Naive thymus-derived CD4-positive, alpha-beta T cell (primary cell): ENCODE data around the gene ASXL2. TPM values are rescaled to one million over a fixed set of nuclear protein-coding genes. Genes with fewer than 3 reads are reported as not detected.

Source experiments
- ATAC-seq: fragments of 150-1000 bp; cut with Tn5 transposase; 2 replicates; pipeline ENCODE4 v1.10.0; 2021; ENCODE audit warnings: mild to moderate bottlenecking, moderate library complexity
- CTCF ChIA-PET: fragments of 350-600 bp; sonication (Branson Sonifier 250); formaldehyde crosslinking; loops from one replicate; lab custom pipeline; 2021; ENCODE audit warnings: antibody characterized with exemption; lab: Charles Lee
- POLR2A ChIA-PET: fragments of 350-600 bp; sonication (Branson Sonifier 250); formaldehyde crosslinking; loops from one replicate; lab custom pipeline; 2021; ENCODE audit warnings: antibody characterized with exemption, inconsistent platforms; lab: Charles Lee
- DNase-seq, 9 donors: peaks; one replicate each; pipeline versions ENCODE4 v3.0.0 to v3.0.0-alpha.2; 2020 to 2022; ENCODE audit warnings: mixed read lengths in 1 of 9
- H3K27ac ChIP-seq: one replicate; pipeline ENCODE4 v1.7.0; 2013; ENCODE audit warnings: mild to moderate bottlenecking, low read depth, low read length, moderate library complexity
- H3K27me3 ChIP-seq, 2 donors: one replicate each; pipeline ENCODE4 v1.7.0; 2013; ENCODE audit warnings: low read length in 2 of 2, mild to moderate bottlenecking in 2 of 2, moderate library complexity in 2 of 2; ENCODE audit not compliant: control insufficient read depth in 2 of 2, insufficient read depth in 2 of 2
- H3K36me3 ChIP-seq, 3 experiments: 1 replicate in 2 of 3; 2 replicates in 1 of 3; pipeline ENCODE4 v1.7.0; 2013; ENCODE audit warnings: low read length in 3 of 3, mild to moderate bottlenecking in 3 of 3, moderate library complexity in 1 of 3; ENCODE audit not compliant: insufficient read depth in 3 of 3, control insufficient read depth in 2 of 3
- H3K4me1 ChIP-seq, 2 donors: one replicate each; pipeline ENCODE4 v1.7.0; 2013; ENCODE audit warnings: low read length in 2 of 2, mild to moderate bottlenecking in 2 of 2, moderate library complexity in 1 of 2; ENCODE audit not compliant: control insufficient read depth in 2 of 2, insufficient read depth in 2 of 2
- H3K4me3 ChIP-seq: 2 replicates; pipeline ENCODE4 v1.7.0; 2013; ENCODE audit warnings: mild to moderate bottlenecking, low read length
- H3K9me3 ChIP-seq, 3 experiments: 1 replicate in 2 of 3; 2 replicates in 1 of 3; pipeline ENCODE4 v1.7.0; 2013; ENCODE audit warnings: low read length in 3 of 3; ENCODE audit not compliant: control insufficient read depth in 2 of 3
- H3K27ac Mint-ChIP-seq, 9 donors: one replicate each; pipeline ENCODE4 v1.8.0; 2020 to 2022; ENCODE audit warnings: mixed read lengths in 9 of 9, mild to moderate bottlenecking in 8 of 9, moderate library complexity in 5 of 9, inconsistent platforms in 2 of 9
- H3K27me3 Mint-ChIP-seq, 5 donors: one replicate each; pipeline ENCODE4 v1.8.0; 2021 to 2022; ENCODE audit warnings: mixed read lengths in 5 of 5, mild to moderate bottlenecking in 1 of 5
- H3K36me3 Mint-ChIP-seq, 5 donors: one replicate each; pipeline ENCODE4 v1.8.0; 2020 to 2022; ENCODE audit warnings: mixed read lengths in 5 of 5, mild to moderate bottlenecking in 3 of 5, inconsistent platforms in 1 of 5
- H3K4me1 Mint-ChIP-seq, 7 donors: one replicate each; pipeline ENCODE4 v1.8.0; 2020 to 2022; ENCODE audit warnings: mixed read lengths in 7 of 7, mild to moderate bottlenecking in 3 of 7, inconsistent platforms in 1 of 7
- H3K4me3 Mint-ChIP-seq, 10 donors: one replicate each; pipeline ENCODE4 v1.8.0; 2020 to 2022; ENCODE audit warnings: mild to moderate bottlenecking in 10 of 10, mixed read lengths in 10 of 10, moderate library complexity in 6 of 10, inconsistent platforms in 2 of 10
- H3K9me3 Mint-ChIP-seq, 11 donors: one replicate each; pipeline ENCODE4 v1.8.0; 2020 to 2022; ENCODE audit warnings: mixed read lengths in 11 of 11, mild to moderate bottlenecking in 4 of 11, inconsistent platforms in 1 of 11, moderate library complexity in 1 of 11
- intact Hi-C, 2 donors: fragments of 100-400 bp; cut with micrococcal nuclease; formaldehyde crosslinking; loops; one replicate each; pipeline ENCODE4 v1.15.1; 2023
- polyA plus RNA-seq, 2 donors: library from polyadenylated mRNA; unstranded; fragments of 300-500 nt; fragmentation: Illumina TruSeq; gene quantifications; one replicate each; pipeline ENCODE4 v1.2.3, GENCODE V29; 2021
- total RNA-seq, 6 experiments: library from RNA in 5 of 6; stranded (reverse) in 5 of 6; gene quantifications; 1 replicate in 5 of 6; 2 replicates in 1 of 6; pipeline ENCODE4 v1.2.3 and lab custom pipeline; 2021 to 2026

Gene ASXL2
- total and polyA plus RNA-seq, 7 experiments from 2014 or later, result 11.6 to 62.1 (median 30.9) TPM

- intact Hi-C loops, result loop anchor here (1.0 to 5.0 kb wide), 23 partner anchors 25 to 1531 kb away; partner anchors contain the start of genes CENPO (in 2 of the 2), DTNB (in 2 of the 2), KIF3C (in 2 of the 2) and PTRHD1 (in 2 of the 2)
- peak; percentile 37 for ATAC-seq
- Histone ChIP-seq H3K4me1 (peaks cover 16 to 21% of the 10 kb centered on the region in 2 donors), H3K27ac (peak overlapping the region; percentile 99), H3K36me3 (peaks cover 0 to 13% (median 0%) of the 10 kb centered on the region in 3 experiments), H3K4me3 (peak overlapping the region; percentile 94), H3K27me3 (no peaks in the 10 kb centered on the region), H3K9me3 (no peaks in the 10 kb centered on the region)
- H3K9me3 Mint-ChIP-seq, result peaks cover 0 to 7% (median 0%) of the 10 kb centered on the region in 11 donors
- no peaks in the 10 kb centered on the region for H3K27me3 Mint-ChIP-seq
- peak overlapping the region; percentile 93 to 99 (median 98) for H3K27ac Mint-ChIP-seq
- H3K4me1 Mint-ChIP-seq, result peaks cover 31 to 58% (median 45%) of the 10 kb centered on the region in 7 donors
- peak overlapping the region; percentile 91 to 98 (median 97) for H3K4me3 Mint-ChIP-seq
- ChIA-PET CTCF (interaction anchor here (0.5 to 2.6 kb wide), 4 partner anchors 25 to 154 kb away, joined by 3 to 16 read pairs (median 4); no protein-coding TSS in a partner anchor), POLR2A (interaction anchor here (0.5 to 3.5 kb wide), 20 partner anchors 8 to 1612 kb away, joined by 3 to 20 read pairs (median 5); partner anchors contain the start of genes DTNB, KIF3C, RAB10 and SELENOI)
- H3K36me3 Mint-ChIP-seq, result peaks cover 0 to 15% (median 3%) of the 10 kb centered on the region in 5 donors
- DNase-seq, result peak; percentile 27 to 75 (median 67)
These were observed 591 bp downstream of the ASXL2 start for GRCh38 chr2:25877431-25878360.

GRCh38 chr2:25872134-25872533 lies 6.2 kb downstream of the ASXL2 start:
- H3K27ac ChIP-seq, result no peak overlapping the region
- POLR2A ChIA-PET, result interaction anchor here (0.9 kb wide), 1 partner anchor 11 kb away, joined by 8 read pairs; no protein-coding TSS in a partner anchor
- Mint-ChIP-seq H3K9me3 (no peaks in the 10 kb centered on the region), H3K4me1 (peaks cover 21 to 62% (median 42%) of the 10 kb centered on the region in 7 donors), H3K27me3 (no peaks in the 10 kb centered on the region), H3K36me3 (peaks cover 0 to 23% (median 8%) of the 10 kb centered on the region in 5 donors), H3K4me3 (no peak overlapping the region), H3K27ac (no peak overlapping the region)
- no peaks in the 10 kb centered on the region for H3K27me3 ChIP-seq
- no peak for ATAC-seq
- peaks cover 0 to 19% (median 0%) of the 10 kb centered on the region in 3 experiments for H3K36me3 ChIP-seq
- intact Hi-C loops, result no loop called here
- H3K4me1 ChIP-seq, result peaks cover 7 to 12% of the 10 kb centered on the region in 2 donors
- no peaks in the 10 kb centered on the region for H3K9me3 ChIP-seq
- CTCF ChIA-PET, result interaction anchor here (0.6 to 0.9 kb wide), 2 partner anchors 19 to 21 kb away, joined by 3 to 5 read pairs; no protein-coding TSS in a partner anchor
- DNase-seq, result no peak
- H3K4me3 ChIP-seq, result no peak overlapping the region

- H3K9me3 ChIP-seq, result no peaks in the 10 kb centered on the region
- intact Hi-C loops, result no loop called here
- no peaks in the 10 kb centered on the region for H3K27me3 Mint-ChIP-seq
- no peak for ATAC-seq
- CTCF ChIA-PET, result interaction anchor here (0.6 kb wide), 1 partner anchor 84 kb away, joined by 3 read pairs; no protein-coding TSS in a partner anchor
- H3K9me3 Mint-ChIP-seq, result peaks cover 0 to 2% (median 0%) of the 10 kb centered on the region in 11 donors
- POLR2A ChIA-PET, result interaction anchor here (1.8 kb wide), 1 partner anchor 15 kb away, joined by 6 read pairs; no protein-coding TSS in a partner anchor
- H3K4me1 Mint-ChIP-seq, result peaks cover 6 to 30% (median 22%) of the 10 kb centered on the region in 7 donors
- no peaks in the 10 kb centered on the region for H3K27me3 ChIP-seq
- no peaks in the 10 kb centered on the region for H3K4me1 ChIP-seq
- H3K27ac ChIP-seq, result no peak overlapping the region
- DNase-seq, result no peak
- H3K4me3 Mint-ChIP-seq, result no peak overlapping the region
- H3K4me3 ChIP-seq, result no peak overlapping the region
- H3K36me3 ChIP-seq, result peaks cover 0 to 14% (median 0%) of the 10 kb centered on the region in 3 experiments
- H3K36me3 Mint-ChIP-seq, result peaks cover 0 to 18% (median 13%) of the 10 kb centered on the region in 5 donors
- peak overlapping the region in 3 of 9 donors; percentile 1 to 76 (median 73) for H3K27ac Mint-ChIP-seq
These were observed 10.8 kb downstream of the ASXL2 start for GRCh38 chr2:25867396-25868003.

- ATAC-seq (no peak), DNase-seq (no peak)
- no peaks in the 10 kb centered on the region for H3K9me3 ChIP-seq
- Mint-ChIP-seq H3K27me3 (no peaks in the 10 kb centered on the region), H3K36me3 (peaks cover 0 to 4% (median 0%) of the 10 kb centered on the region in 5 donors), H3K4me3 (no peak overlapping the region), H3K4me1 (peaks cover 35 to 61% (median 53%) of the 10 kb centered on the region in 7 donors), H3K27ac (no peak overlapping the region), H3K9me3 (no peaks in the 10 kb centered on the region)
- H3K27me3 ChIP-seq, result no peaks in the 10 kb centered on the region
- ChIA-PET POLR2A (interaction anchor here (0.8 kb wide), 1 partner anchor 46 kb away, joined by 3 read pairs; no protein-coding TSS in a partner anchor), CTCF (no interaction called here)
- H3K27ac ChIP-seq, result no peak overlapping the region
- H3K4me1 ChIP-seq, result peaks cover 3 to 12% of the 10 kb centered on the region in 2 donors
- H3K4me3 ChIP-seq, result no peak overlapping the region
- intact Hi-C loops, result no loop called here
- H3K36me3 ChIP-seq, result peaks cover 0 to 3% (median 0%) of the 10 kb centered on the region in 3 experiments
These were observed 21.9 kb downstream of the ASXL2 start for GRCh38 chr2:25856377-25856776.

GRCh38 chr2:25855065-25855464 lies 23.2 kb downstream of the ASXL2 start:
- ATAC-seq, result no peak
- Mint-ChIP-seq H3K36me3 (peaks cover 0 to 4% (median 0%) of the 10 kb centered on the region in 5 donors), H3K27ac (peak overlapping the region in 2 of 9 donors; percentile 29 to 45), H3K4me3 (no peak overlapping the region), H3K9me3 (no peaks in the 10 kb centered on the region), H3K4me1 (peaks cover 40 to 67% (median 57%) of the 10 kb centered on the region in 7 donors), H3K27me3 (no peaks in the 10 kb centered on the region)
- intact Hi-C loops, result no loop called here
- DNase-seq, result no peak
- ChIA-PET POLR2A (interaction anchor here (0.6 kb wide), 1 partner anchor 12 kb away, joined by 3 read pairs; no protein-coding TSS in a partner anchor), CTCF (interaction anchor here (1.3 kb wide), 1 partner anchor 16 kb away, joined by 3 read pairs; no protein-coding TSS in a partner anchor)
- H3K4me3 ChIP-seq, result no peak overlapping the region
- no peak overlapping the region for H3K27ac ChIP-seq
- H3K27me3 ChIP-seq, result no peaks in the 10 kb centered on the region
- H3K9me3 ChIP-seq, result no peaks in the 10 kb centered on the region
- H3K4me1 ChIP-seq, result peaks cover 10 to 22% of the 10 kb centered on the region in 2 donors
- H3K36me3 ChIP-seq, result peaks cover 0 to 3% (median 0%) of the 10 kb centered on the region in 3 experiments
